Measurements from ENCODE around the gene RHOT2. TPM values are rescaled to one million over a fixed set of nuclear protein-coding genes. Genes with fewer than 3 reads are reported as not detected.

RHOT2 gene
- total and polyA plus RNA-seq, 7 donors: 35.3 to 159 (median 52.9) TPM

GRCh38 chr16:640614-641013 lies 27.3 kb upstream of the RHOT2 start:
- Histone ChIP-seq H3K27ac (peak overlapping the region; percentile 81 to 91 (median 90)), H3K4me1 (peaks cover 0 to 41% (median 31%) of the 10 kb centered on the region in 4 donors), H3K9me3 (no peaks in the 10 kb centered on the region), H3K36me3 (no peaks in the 10 kb centered on the region), H3K4me3 (peak overlapping the region in 1 of 4 donors; percentile 90), H3K27me3 (no peaks in the 10 kb centered on the region)
- DNase-seq: no peak
- TF ChIP-seq EP300 (IDR thresholded peaks at IDR 0.05): no peak
- no peak for TF ChIP-seq CTCF (IDR thresholded peaks at IDR 0.05)
- TF ChIP-seq POLR2AphosphoS5 (IDR thresholded peaks at IDR 0.05): no peak
- TF ChIP-seq POLR2A (IDR thresholded peaks at IDR 0.05): no peak
- intact Hi-C loops (cut with DNase I): no loop called here
- 78 to 95% methylated on average over 5 of the region's 5 CpGs for whole genome bisulfite sequencing, 2 donors

- Histone ChIP-seq H3K27ac (peak within 1 kb of the TSS; percentile 81 to 91 (median 90)), H3K36me3 (no peaks in the 10 kb centered on the region), H3K4me1 (peaks cover 0 to 38% (median 31%) of the 10 kb centered on the region in 4 donors), H3K9me3 (no peaks in the 10 kb centered on the region), H3K4me3 (peak within 1 kb of the TSS; percentile 49 to 93 (median 84)), H3K27me3 (no peaks in the 10 kb centered on the region)
- TF ChIP-seq EP300 (IDR thresholded peaks at IDR 0.05) (no peak), CTCF (IDR thresholded peaks at IDR 0.05) (no peak), POLR2A (IDR thresholded peaks at IDR 0.05) (peak; percentile 41 to 65), POLR2AphosphoS5 (IDR thresholded peaks at IDR 0.05) (peak; percentile 23 to 93 (median 61))
- DNase-seq: peak; percentile 91
- 1 to 2% methylated on average over 81 of the region's 81 CpGs for WGBS, 2 donors
- intact Hi-C loops (cut with DNase I): loop anchor here (1.0 kb wide), 1 partner anchor 19 kb away; no protein-coding TSS in a partner anchor
Observed at GRCh38 chr16:641326-642188, 26.4 kb upstream of the RHOT2 start, which contains the start of gene MCRIP2. MCRIP2 (plus strand) TSS chr16:641828; CDS start chr16:641992, 164 bp downstream.

- no peaks in the 10 kb centered on the region for H3K36me3 ChIP-seq
- H3K27ac ChIP-seq: peak overlapping the region; percentile 81 to 91 (median 90)
- peak overlapping the region; percentile 49 to 93 (median 84) for H3K4me3 ChIP-seq
- H3K4me1 ChIP-seq: peaks cover 0 to 43% (median 33%) of the 10 kb centered on the region in 4 donors
- no peaks in the 10 kb centered on the region for H3K27me3 ChIP-seq
- H3K9me3 ChIP-seq: no peaks in the 10 kb centered on the region
- no peak for TF ChIP-seq CTCF (IDR thresholded peaks at IDR 0.05)
- peak in 2 of 4 donors; percentile 7 to 33 for TF ChIP-seq POLR2AphosphoS5 (IDR thresholded peaks at IDR 0.05)
- intact Hi-C loops (cut with DNase I): loop anchor here (1.0 kb wide), 1 partner anchor 18 kb away; no protein-coding TSS in a partner anchor
- WGBS, 2 donors: 2 to 6% methylated on average over 72 of the region's 72 CpGs
- DNase-seq: peak; percentile 84
Observed at GRCh38 chr16:642189-643049, 25.5 kb upstream of the RHOT2 start.

- H3K27me3 ChIP-seq: no peaks in the 10 kb centered on the region
- no peaks in the 10 kb centered on the region for H3K9me3 ChIP-seq
- peak overlapping the region; percentile 81 to 91 (median 90) for H3K27ac ChIP-seq
- peak overlapping the region; percentile 49 to 93 (median 84) for H3K4me3 ChIP-seq
- DNase-seq: no peak
- no peak for TF ChIP-seq EP300 (IDR thresholded peaks at IDR 0.05)
- no peak for TF ChIP-seq CTCF (IDR thresholded peaks at IDR 0.05)
- TF ChIP-seq POLR2AphosphoS5 (IDR thresholded peaks at IDR 0.05): no peak
- no peak for TF ChIP-seq POLR2A (IDR thresholded peaks at IDR 0.05)
- intact Hi-C loops (cut with DNase I): no loop called here
- 42 to 85% methylated on average over 13 of the region's 13 CpGs for WGBS, 2 donors
- H3K36me3 ChIP-seq: no peaks in the 10 kb centered on the region
- peaks cover 0 to 43% (median 33%) of the 10 kb centered on the region in 4 donors for H3K4me1 ChIP-seq
Observed at GRCh38 chr16:643050-643368, 24.9 kb upstream of the RHOT2 start.
